ENCODE results near the gene RAB11B.

RAB11B gene

DNA sequence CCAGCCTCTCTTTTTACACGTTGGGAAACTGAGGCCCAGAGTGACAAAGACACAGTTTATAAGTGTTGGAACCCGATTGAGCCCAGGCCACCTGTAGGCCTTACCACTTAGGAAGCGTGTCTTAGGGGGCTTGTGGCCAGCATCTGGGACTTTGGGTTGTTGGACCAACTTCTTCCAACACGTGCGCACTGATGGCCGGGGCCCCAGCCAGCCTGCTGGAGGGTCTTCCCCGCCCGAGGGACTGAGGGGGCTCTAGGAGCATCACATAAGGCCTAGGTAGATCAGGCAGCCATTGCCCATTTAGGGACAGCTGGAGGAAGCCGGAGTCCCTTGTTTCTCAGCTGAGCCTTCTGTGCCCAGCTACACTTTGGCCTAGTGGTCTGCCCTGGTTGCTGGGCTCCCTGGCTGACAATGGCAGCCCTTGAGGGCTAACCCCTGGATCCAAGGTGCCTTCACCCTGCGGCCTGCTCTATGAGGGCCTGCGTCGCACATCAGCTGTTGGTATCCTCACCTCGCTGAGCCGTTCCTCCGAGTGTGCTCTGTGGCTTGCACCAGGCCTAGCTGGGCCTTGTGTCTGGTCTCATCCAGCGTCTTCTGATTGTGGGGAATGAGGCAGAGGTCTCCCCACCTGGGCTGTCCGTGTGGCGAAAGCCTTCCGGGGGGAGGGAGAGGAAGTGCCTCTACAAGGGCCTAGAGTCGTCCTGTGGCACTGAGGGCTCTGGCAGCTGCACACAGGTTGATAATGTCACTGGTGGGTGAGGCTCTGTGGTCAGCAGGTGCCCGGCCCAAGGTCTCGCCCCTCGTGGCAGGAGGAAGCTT lies 1.2 kb downstream of the RAB11B start:
- peak overlapping the region; percentile 23 for H3K4me3 ChIP-seq (ENCODE audit: low read depth, low read length)
- no peak for TF ChIP-seq CTCF (IDR thresholded peaks at IDR 0.05; ENCODE audit: borderline replicate concordance, insufficient read depth, low read depth, low read length)

DNA sequence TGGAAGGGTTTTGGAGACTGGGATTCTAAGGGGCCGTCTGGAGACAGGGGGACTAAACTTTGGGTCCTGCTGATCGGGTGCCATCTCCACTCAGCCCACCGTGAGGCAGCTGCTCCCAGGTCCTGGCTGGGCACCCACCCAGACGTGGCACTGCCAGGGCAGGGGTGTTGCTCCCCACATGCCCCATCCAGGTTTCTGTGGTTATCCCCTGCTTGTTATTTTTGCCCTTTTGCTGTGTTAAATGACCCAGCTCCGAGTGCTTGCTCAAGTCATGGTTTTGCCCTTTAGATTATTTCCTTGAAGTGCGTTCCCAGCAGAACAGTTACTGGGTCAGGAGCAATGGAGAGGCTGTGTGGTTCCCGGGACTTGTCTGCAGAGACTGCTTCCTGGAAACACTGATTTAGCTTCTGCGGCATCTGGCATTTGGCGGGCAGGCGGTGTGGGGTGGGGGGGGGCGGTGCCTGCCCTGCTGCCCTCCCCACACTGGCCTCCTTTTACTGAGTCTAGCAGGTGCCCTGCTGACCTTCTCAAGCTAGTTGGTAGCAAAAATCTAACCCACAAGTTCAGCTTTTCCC lies 1.9 kb downstream of the RAB11B start:
- TF ChIP-seq CTCF (IDR thresholded peaks at IDR 0.05; ENCODE audit: borderline replicate concordance, insufficient read depth, low read depth, low read length) = no peak
- no peak overlapping the region for H3K4me3 ChIP-seq (ENCODE audit: low read depth, low read length)

DNA sequence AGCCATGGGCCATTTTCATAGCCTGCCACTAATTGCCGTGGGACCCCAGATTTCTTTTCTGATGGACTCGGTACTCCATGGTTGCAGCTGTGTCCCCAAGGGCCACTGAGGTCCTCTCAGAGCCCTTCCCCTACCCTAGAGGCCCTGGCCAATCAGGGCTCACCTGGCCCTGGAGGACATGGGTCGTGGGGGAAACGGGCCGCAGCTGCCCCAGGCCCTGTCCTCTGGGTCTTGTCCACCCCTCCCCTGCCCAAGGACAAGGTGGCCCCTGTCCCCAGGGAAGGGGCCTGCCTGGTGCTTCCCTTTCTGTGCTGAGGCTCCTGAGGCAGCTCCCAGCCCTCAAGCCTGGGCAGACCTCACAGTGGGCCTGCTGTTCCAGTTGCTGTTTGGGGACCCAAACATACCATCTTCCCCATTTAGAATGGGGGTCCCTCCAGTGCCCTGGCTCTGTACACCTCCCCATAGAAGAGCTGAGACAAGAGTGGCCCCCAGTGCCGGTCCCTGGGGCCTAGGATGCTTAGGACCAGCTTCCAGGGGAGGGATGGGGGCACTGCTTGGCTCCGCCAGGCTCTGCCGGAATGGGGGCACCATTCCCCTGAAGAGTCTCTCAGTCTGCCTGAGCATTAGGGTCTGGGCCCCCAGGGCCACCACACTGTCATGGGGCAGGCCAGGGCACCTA lies 3.2 kb downstream of the RAB11B start:
- no peak for TF ChIP-seq CTCF (IDR thresholded peaks at IDR 0.05; ENCODE audit: borderline replicate concordance, insufficient read depth, low read depth, low read length)
- H3K4me3 ChIP-seq (ENCODE audit: low read depth, low read length) = no peak overlapping the region

- no peak for TF ChIP-seq CTCF (IDR thresholded peaks at IDR 0.05; ENCODE audit: borderline replicate concordance, insufficient read depth, low read depth, low read length)
- no peak overlapping the region for H3K4me3 ChIP-seq (ENCODE audit: low read depth, low read length)
Observed at GRCh38 chr19:8393871-8394250, 3.7 kb downstream of the RAB11B start.

DNA sequence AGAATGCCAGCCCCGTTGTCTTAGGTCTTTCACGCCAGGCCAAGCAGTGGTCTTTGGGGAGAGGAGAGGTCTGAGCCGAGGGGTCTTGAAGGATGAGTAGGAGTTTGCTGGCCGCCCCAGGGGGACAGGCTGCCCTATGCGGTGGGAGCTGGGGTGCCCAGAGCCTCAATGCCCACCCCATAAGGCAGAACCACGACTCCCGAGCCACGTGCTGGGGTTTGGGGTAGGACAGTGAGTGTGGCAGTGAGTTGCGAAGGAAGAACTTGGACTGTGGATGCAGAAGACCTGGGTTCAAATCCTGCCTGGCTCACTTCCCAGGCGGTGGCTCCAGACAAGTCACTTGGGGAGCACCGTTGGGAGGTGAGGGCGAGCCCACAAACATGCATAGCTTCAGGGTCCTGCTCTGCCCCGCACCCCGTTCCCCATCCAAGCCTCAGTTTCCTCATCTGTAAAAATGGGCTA lies 5.5 kb downstream of the RAB11B start:
- H3K4me3 ChIP-seq (ENCODE audit: low read depth, low read length) = no peak overlapping the region
- TF ChIP-seq CTCF (IDR thresholded peaks at IDR 0.05; ENCODE audit: borderline replicate concordance, insufficient read depth, low read depth, low read length) = no peak

DNA sequence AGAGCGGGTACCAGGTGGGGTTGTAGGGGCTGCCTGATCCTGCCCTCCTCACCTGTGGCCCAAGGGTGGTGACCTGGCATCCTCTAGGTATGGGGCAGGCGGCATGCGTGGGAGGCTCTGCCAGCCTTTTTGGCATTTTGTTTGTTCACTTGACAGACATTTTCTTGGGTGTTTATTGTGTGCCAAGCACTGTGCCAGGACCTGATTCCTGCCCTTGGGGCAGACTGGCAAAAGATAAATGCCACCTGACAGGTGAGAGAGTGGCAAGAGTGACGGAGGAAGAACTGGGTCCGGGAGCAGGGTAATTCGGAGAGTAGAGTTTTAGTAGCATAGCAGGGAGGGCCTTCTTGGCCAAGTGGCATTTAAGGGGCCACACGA lies 6.0 kb downstream of the RAB11B start:
- no peak for TF ChIP-seq CTCF (IDR thresholded peaks at IDR 0.05; ENCODE audit: borderline replicate concordance, insufficient read depth, low read depth, low read length)
- no peak overlapping the region for H3K4me3 ChIP-seq (ENCODE audit: low read depth, low read length)

Measured in GM12875 (cell line).